ENCODE measurements around the gene PRODH.

PRODH gene

GRCh38 chr22:18935889-18936529 lies at the start of gene PRODH:
Gene PRODH (minus strand): TSS chr22:18936293. CDS start chr22:18936287, 6 bp downstream.
- TF ChIP-seq EZH2phosphoT487 (IDR thresholded peaks at IDR 0.05; ENCODE audit: borderline replicate concordance) (no peak), CTCF (conservative IDR thresholded peaks at IDR 0.05; ENCODE audit: low read length) (no peak)

GRCh38 chr22:18985780-18986179 lies 49.7 kb upstream of the PRODH start:
- Histone ChIP-seq H3K4me3 (ENCODE audit: low read length, poor library complexity, severe bottlenecking) (no peak overlapping the region), H3K36me3 (ENCODE audit: insufficient read depth, low read length) (no peaks in the 10 kb centered on the region), H3K9me3 (ENCODE audit: insufficient read depth, low read depth, low read length) (no peaks in the 10 kb centered on the region), H3K9ac (ENCODE audit: low read depth, low read length, poor library complexity, severe bottlenecking) (no peak overlapping the region), H3K27me3 (ENCODE audit: insufficient read depth, low read length, poor library complexity, severe bottlenecking) (no peaks in the 10 kb centered on the region), H3K9me2 (replicated peaks; ENCODE audit: low read depth, low read length) (no peaks in the 10 kb centered on the region), H3K4me2 (ENCODE audit: low read depth, low read length, poor library complexity, severe bottlenecking) (no peak overlapping the region), H3K79me2 (ENCODE audit: insufficient read depth, low read length) (no peaks in the 10 kb centered on the region), H2AFZ (ENCODE audit: low read length) (no peak overlapping the region), H4K20me1 (ENCODE audit: insufficient read depth, low read length, poor library complexity, severe bottlenecking) (no peaks in the 10 kb centered on the region), H3F3A (ENCODE audit: low read depth) (no peaks in the 10 kb centered on the region), H3K4me1 (ENCODE audit: insufficient read depth, low read length, poor library complexity, severe bottlenecking) (no peaks in the 10 kb centered on the region)
- TF ChIP-seq EZH2phosphoT487 (IDR thresholded peaks at IDR 0.05; ENCODE audit: borderline replicate concordance) (no peak), CTCF (conservative IDR thresholded peaks at IDR 0.05; ENCODE audit: low read length) (no peak)

More at GRCh38 chr22:18935889-18936529, at the start of gene PRODH:
- no peaks in the 10 kb centered on the region for H3K9me2 ChIP-seq (replicated peaks; ENCODE audit: low read depth, low read length)
- no peak within 1 kb of the TSS for H3K9ac ChIP-seq (ENCODE audit: low read depth, low read length, poor library complexity, severe bottlenecking)
- H3K79me2 ChIP-seq (ENCODE audit: insufficient read depth, low read length) = no peaks in the 10 kb centered on the region
- no peak within 1 kb of the TSS for H3K4me3 ChIP-seq (ENCODE audit: low read length, poor library complexity, severe bottlenecking)
- no peaks in the 10 kb centered on the region for H4K20me1 ChIP-seq (ENCODE audit: insufficient read depth, low read length, poor library complexity, severe bottlenecking)
- H3K27me3 ChIP-seq (ENCODE audit: insufficient read depth, low read length, poor library complexity, severe bottlenecking) = no peaks in the 10 kb centered on the region
- no peak within 1 kb of the TSS for H2AFZ ChIP-seq (ENCODE audit: low read length)
- H3K4me2 ChIP-seq (ENCODE audit: low read depth, low read length, poor library complexity, severe bottlenecking) = no peak within 1 kb of the TSS
- no peaks in the 10 kb centered on the region for H3K36me3 ChIP-seq (ENCODE audit: insufficient read depth, low read length)
- H3K9me3 ChIP-seq (ENCODE audit: insufficient read depth, low read depth, low read length) = no peaks in the 10 kb centered on the region
- H3K4me1 ChIP-seq (ENCODE audit: insufficient read depth, low read length, poor library complexity, severe bottlenecking) = no peaks in the 10 kb centered on the region
- H3F3A ChIP-seq (ENCODE audit: low read depth) = no peaks in the 10 kb centered on the region

- no peaks in the 10 kb centered on the region for H3K36me3 ChIP-seq (ENCODE audit: insufficient read depth, low read length)
- no peak overlapping the region for H3K4me3 ChIP-seq (ENCODE audit: low read length, poor library complexity, severe bottlenecking)
- TF ChIP-seq EZH2phosphoT487 (IDR thresholded peaks at IDR 0.05; ENCODE audit: borderline replicate concordance) = no peak
- TF ChIP-seq CTCF (conservative IDR thresholded peaks at IDR 0.05; ENCODE audit: low read length) = no peak
- no peak overlapping the region for H3K4me2 ChIP-seq (ENCODE audit: low read depth, low read length, poor library complexity, severe bottlenecking)
- H3K9me3 ChIP-seq (ENCODE audit: insufficient read depth, low read depth, low read length) = no peaks in the 10 kb centered on the region
- no peaks in the 10 kb centered on the region for H3K27me3 ChIP-seq (ENCODE audit: insufficient read depth, low read length, poor library complexity, severe bottlenecking)
- no peaks in the 10 kb centered on the region for H3K79me2 ChIP-seq (ENCODE audit: insufficient read depth, low read length)
- no peak overlapping the region for H2AFZ ChIP-seq (ENCODE audit: low read length)
- H4K20me1 ChIP-seq (ENCODE audit: insufficient read depth, low read length, poor library complexity, severe bottlenecking) = no peaks in the 10 kb centered on the region
- no peaks in the 10 kb centered on the region for H3K9me2 ChIP-seq (replicated peaks; ENCODE audit: low read depth, low read length)
- H3F3A ChIP-seq (ENCODE audit: low read depth) = no peaks in the 10 kb centered on the region
- no peak overlapping the region for H3K9ac ChIP-seq (ENCODE audit: low read depth, low read length, poor library complexity, severe bottlenecking)
- no peaks in the 10 kb centered on the region for H3K4me1 ChIP-seq (ENCODE audit: insufficient read depth, low read length, poor library complexity, severe bottlenecking)
These were observed 48.5 kb upstream of the PRODH start for GRCh38 chr22:18984564-18984963.

Data from Loucy (cell line).